Stimulated activated naive CD8-positive, alpha-beta T cell treated with anti-CD3 and anti-CD28 coated beads, Interleukin-15, amount 100 ng/mL, for 72 hours (primary cell): Measurements from ENCODE around the gene ADGRB3.
A peak's percentile ranks its signal among the peaks of the same experiment; 100 is the strongest.

ENCODE experiments used
- ATAC-seq: fragments of 150-1000 bp; cut with Tn5 transposase; 2 replicates; pipeline ENCODE4 v1.10.0; 2021; ENCODE audit warnings: mild to moderate bottlenecking, moderate library complexity
- DNase-seq, 2 donors: peaks; one replicate each; pipeline ENCODE4 v3.0.0; 2021 to 2022
- H3K27ac Mint-ChIP-seq, 2 donors: one replicate each; pipeline ENCODE4 v1.8.0; 2022; ENCODE audit warnings: mild to moderate bottlenecking in 2 of 2, mixed read lengths in 2 of 2, moderate library complexity in 2 of 2
- H3K27me3 Mint-ChIP-seq: one replicate; pipeline ENCODE4 v1.8.0; 2022; ENCODE audit warnings: mixed read lengths
- H3K4me1 Mint-ChIP-seq: one replicate; pipeline ENCODE4 v1.8.0; 2022; ENCODE audit warnings: mild to moderate bottlenecking, mixed read lengths
- H3K4me3 Mint-ChIP-seq, 2 donors: one replicate each; pipeline ENCODE4 v1.8.0; 2022; ENCODE audit warnings: mild to moderate bottlenecking in 2 of 2, mixed read lengths in 2 of 2, moderate library complexity in 1 of 2
- H3K9me3 Mint-ChIP-seq, 2 donors: one replicate each; pipeline ENCODE4 v1.8.0; 2022; ENCODE audit warnings: mixed read lengths in 2 of 2

The ADGRB3 gene

DNA sequence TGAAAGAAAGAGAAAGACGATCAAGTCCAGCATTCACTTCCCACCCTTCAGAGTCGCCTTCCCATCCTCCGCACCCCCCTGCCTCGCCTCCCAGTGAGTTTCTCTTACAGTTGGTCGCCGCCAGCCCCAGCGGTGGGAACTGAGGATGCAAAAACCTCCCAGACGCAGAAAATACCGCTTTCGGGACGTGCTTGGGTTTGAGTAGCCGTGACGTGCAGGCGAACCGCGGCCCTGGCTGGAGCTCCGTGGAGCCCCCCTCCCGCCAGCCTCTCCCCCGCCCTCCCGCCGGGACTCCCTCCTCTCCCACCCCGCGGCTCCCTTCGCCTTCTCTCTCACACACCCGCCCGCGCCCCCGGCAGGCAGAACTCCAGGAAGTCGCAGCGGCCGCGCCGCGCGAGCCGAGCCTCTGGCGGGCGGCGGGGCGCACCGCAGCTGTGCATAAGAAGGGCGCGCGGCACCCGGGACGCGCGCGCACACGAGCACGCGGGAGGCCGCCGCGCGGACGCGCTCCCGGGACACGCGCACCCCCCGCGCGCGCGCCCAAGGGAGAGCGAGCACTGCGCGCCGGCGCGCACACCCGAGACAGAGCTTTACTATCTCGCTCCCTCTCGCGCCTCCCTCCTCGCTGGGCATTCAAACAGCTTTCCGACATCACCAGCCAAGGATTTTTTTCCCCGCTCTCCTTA, at the start of gene ADGRB3:
ADGRB3 (plus strand) TSS at position 557 of the 686 bp plus-strand sequence. CDS start 3,394 bp downstream, outside the sequence.
- Mint-ChIP-seq H3K9me3 (no peaks in the 10 kb centered on the region), H3K27ac (no peak within 1 kb of the TSS), H3K27me3 (peaks cover 64% of the 10 kb centered on the region), H3K4me3 (peak within 1 kb of the TSS; percentile 65 to 81), H3K4me1 (peaks cover 25% of the 10 kb centered on the region)
- ATAC-seq: peak; percentile 78
- DNase-seq: peak; percentile 14 to 15

DNA sequence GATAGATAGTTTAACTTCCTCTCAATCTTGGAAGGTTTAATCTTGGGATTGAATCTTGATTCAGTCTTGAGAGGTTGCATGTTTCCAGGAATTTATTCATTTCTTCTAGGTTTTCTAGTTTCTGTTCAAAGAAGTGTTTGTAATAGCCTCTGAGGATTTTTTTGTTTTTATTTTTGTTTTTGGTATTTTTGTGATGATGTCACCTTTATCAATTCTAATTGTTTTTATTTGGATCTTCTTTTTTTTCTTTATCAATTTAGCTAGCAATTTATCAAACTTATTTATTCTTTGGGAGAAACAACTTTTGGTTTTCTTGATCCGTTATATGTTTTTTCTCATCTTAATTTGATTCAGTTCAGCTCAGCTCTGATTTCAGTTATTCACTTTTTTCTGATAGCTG, 41.5 kb upstream of the ADGRB3 start:
- Mint-ChIP-seq H3K4me3 (no peak overlapping the region), H3K4me1 (no peaks in the 10 kb centered on the region), H3K9me3 (peaks cover 22 to 25% of the 10 kb centered on the region in 2 donors), H3K27ac (no peak overlapping the region), H3K27me3 (no peaks in the 10 kb centered on the region)
- ATAC-seq (no peak), DNase-seq (no peak)

DNA sequence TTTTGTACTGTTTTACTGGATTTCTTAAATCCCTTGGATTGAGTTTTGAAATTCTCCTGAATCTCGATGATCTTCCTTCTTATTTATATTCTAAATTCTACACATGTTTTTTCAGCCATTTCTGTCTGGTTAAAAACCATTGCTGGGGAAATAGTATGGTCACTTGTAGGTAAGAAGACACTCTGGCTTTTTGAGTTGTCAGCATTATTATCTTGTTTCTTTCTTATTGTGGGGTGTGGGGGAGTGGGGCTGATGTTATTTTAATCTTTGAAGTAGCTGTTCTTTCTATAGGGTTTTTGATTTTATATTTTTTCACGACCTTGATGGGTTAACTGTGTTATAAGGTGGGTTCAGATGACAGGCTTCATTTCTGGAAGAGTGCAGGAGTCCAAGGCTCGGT, 37.4 kb upstream of the ADGRB3 start:
- Mint-ChIP-seq H3K27ac (no peak overlapping the region), H3K4me3 (no peak overlapping the region), H3K9me3 (peaks cover 6 to 7% of the 10 kb centered on the region in 2 donors), H3K27me3 (no peaks in the 10 kb centered on the region), H3K4me1 (no peaks in the 10 kb centered on the region)
- DNase-seq (no peak), ATAC-seq (no peak)

DNA sequence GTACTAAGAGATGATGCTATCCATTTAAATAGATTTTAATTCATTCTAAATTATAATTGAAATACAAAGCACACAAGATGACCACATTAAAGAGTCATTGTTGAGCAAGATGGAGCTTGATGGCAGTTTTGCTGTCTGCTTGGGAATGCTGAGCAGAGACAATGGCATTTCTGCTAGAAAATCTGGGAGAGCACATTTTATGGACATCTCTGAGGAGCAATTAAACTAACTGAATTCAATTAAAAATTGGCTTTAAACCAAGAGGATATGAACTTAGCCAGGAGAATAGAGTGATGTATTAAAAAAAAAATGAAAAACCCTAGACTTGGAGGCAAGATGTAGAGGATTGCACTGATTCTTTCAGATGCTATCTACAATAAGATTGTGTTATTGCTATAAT, 19.1 kb upstream of the ADGRB3 start:
- H3K27ac Mint-ChIP-seq: no peak overlapping the region
- DNase-seq (no peak), ATAC-seq (no peak)
- no peaks in the 10 kb centered on the region for H3K9me3 Mint-ChIP-seq
- no peaks in the 10 kb centered on the region for H3K27me3 Mint-ChIP-seq
- no peak overlapping the region for H3K4me3 Mint-ChIP-seq
- H3K4me1 Mint-ChIP-seq: no peaks in the 10 kb centered on the region

DNA sequence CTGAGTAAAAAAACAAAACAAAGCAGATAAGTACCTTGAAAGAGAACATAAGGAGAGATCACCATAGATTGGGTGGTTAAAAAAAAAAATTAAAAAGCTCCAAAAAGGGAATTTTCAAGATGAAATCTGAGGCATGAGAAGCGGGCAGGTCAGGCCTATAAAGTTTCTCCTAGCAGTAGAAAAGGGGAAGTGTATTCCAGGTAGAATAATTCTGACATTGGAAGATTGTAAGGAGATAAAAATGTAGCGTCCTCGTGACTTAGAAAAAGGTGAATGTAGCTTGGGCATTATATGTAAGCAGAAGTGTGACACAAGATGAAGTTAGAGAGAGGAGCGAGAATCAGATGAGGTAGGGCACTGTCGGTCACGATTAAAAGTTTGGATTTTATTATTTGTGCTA, 9.1 kb upstream of the ADGRB3 start:
- Mint-ChIP-seq H3K4me3 (no peak overlapping the region), H3K27me3 (peaks cover 7% of the 10 kb centered on the region), H3K4me1 (no peaks in the 10 kb centered on the region), H3K27ac (no peak overlapping the region), H3K9me3 (peaks cover 4 to 5% of the 10 kb centered on the region in 2 donors)
- ATAC-seq (no peak), DNase-seq (no peak)

DNA sequence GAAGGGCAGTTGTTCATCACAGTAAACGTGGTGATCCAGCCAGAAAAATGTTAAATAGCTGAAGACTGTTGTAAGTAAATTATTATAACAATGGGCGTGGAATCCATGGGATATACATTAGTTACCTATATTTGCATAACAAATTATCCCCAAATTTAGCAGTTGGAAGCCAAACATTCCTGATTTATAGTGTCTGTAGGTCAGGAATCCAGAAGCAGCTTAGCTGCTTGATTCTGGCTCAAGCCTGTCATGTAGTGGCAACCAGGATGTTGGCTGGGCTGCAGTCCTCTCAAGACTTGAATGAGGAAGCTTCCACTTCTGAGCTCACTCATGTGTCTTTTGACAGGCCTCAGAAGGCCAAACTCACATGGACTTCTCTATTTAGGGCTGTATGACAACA, 6.9 kb upstream of the ADGRB3 start:
- Mint-ChIP-seq H3K4me3 (no peak overlapping the region), H3K27ac (no peak overlapping the region), H3K27me3 (peaks cover 11% of the 10 kb centered on the region), H3K9me3 (peaks cover 4 to 5% of the 10 kb centered on the region in 2 donors), H3K4me1 (no peaks in the 10 kb centered on the region)
- no peak for ATAC-seq
- no peak for DNase-seq

DNA sequence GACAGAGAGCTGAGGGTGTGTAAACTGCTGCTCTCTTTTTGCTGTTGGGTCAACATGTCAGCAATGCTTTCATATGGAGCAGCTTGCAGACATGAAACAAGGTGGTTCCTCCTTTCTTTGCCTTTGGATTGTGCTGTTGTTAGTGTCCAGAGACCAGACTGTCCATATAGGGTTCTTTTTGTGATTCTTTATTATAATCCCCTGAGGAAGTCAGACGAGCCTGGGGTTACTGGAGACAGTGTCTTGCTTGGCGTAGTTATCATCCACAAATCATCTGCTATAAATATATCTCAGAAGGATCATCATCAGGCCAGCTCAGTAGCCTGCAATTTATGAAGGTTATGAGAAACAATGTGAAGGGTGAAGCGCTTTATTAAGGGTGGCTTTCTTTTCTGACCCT, 2.3 kb upstream of the ADGRB3 start:
- DNase-seq: no peak
- peaks cover 50% of the 10 kb centered on the region for H3K27me3 Mint-ChIP-seq
- H3K4me1 Mint-ChIP-seq: peaks cover 25% of the 10 kb centered on the region
- no peak for ATAC-seq
- no peak overlapping the region for H3K27ac Mint-ChIP-seq
- H3K4me3 Mint-ChIP-seq: no peak overlapping the region
- peaks cover 4 to 5% of the 10 kb centered on the region in 2 donors for H3K9me3 Mint-ChIP-seq

DNA sequence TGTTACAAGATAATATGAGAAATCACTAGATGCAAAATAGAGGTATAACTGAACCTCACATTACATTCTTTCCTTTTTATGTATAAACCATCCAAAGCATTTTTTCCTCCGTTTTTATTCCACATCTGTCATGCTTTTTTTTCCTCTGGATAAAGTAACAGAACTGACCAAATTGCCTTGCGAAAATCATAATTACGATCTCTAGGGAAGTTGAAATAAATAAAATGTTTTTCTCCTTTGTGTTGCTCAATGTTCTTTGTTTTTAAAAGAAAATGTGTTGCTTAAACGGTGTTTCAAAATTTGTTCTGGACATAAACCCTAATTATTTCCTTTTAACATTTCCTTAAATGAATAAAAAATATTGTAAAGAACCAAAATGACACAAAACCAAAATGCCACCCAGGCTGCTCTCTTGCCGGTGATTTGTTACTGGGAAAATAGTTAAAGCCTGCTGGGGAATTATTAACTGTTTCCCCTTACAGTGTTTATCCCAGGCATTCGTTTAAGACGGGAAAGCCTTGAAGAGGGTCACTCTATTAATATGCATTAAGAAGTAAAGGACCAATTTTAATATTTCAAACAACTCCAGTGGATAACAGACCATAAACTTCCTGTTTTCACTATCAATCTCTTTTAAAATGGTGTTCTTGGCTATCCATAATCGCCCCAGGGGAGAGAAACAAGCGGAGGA, 1.7 kb upstream of the ADGRB3 start:
- Mint-ChIP-seq H3K4me1 (peaks cover 25% of the 10 kb centered on the region), H3K9me3 (peaks cover 2 to 3% of the 10 kb centered on the region in 2 donors), H3K27me3 (peaks cover 54% of the 10 kb centered on the region), H3K27ac (no peak overlapping the region), H3K4me3 (no peak overlapping the region)
- ATAC-seq (no peak), DNase-seq (no peak)

DNA sequence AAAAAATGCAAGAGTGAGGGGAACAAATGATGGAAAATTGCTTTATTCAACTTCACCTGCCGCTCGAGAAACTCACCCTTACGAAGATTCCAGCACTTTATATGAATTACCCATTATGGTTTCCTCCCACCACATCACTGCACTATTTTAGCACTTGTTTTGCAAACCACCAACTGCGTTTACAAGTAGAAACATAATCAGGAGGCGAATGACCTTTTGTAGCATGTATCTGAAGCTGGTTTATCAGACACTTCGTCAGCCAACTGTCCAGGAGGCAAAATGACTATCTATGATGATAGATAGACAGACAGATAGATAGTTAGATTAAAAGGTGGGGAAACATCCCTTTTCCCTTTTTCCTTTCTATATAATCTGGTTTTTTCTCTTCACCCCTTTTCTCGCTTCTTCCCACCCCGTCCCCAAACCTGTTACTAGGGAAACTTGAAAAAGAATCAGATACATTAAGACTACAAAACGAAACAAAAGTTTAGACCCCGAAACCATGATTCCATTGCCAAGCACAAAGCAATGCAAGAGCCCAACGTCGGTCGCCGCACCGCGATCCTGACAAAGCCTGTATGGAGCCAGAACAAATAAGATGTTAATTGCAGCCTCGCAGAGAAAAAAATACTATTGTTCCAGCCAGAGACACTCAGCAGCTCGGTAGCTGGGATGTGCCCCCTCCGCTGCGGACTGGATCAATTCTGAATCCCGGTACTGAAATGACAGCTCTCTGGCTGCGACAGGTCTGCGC, 933 bp upstream of the ADGRB3 start:
- Mint-ChIP-seq H3K4me1 (peaks cover 25% of the 10 kb centered on the region), H3K4me3 (peak overlapping the region; percentile 65 to 81), H3K9me3 (no peaks in the 10 kb centered on the region), H3K27me3 (peaks cover 57% of the 10 kb centered on the region), H3K27ac (no peak overlapping the region)
- peak; percentile 32 for ATAC-seq
- DNase-seq: no peak

DNA sequence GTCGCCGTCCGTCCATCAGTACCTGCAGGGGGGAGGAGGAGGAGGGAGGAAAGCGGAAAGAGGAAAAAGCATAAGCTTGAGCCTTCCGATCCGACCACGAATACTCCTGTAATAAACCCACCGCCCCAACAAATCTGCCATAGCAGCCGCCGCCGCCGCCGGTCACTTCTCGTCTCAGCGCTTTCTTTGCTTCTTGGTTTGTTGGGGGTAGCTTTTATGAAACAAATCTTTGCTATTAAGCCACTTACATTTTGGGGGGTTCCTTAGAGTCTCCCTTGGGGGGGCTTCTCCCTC, 277 bp downstream of the ADGRB3 start:
- DNase-seq: no peak
- Mint-ChIP-seq H3K27ac (no peak overlapping the region), H3K4me1 (peaks cover 25% of the 10 kb centered on the region), H3K27me3 (peaks cover 69% of the 10 kb centered on the region), H3K9me3 (no peaks in the 10 kb centered on the region), H3K4me3 (peak overlapping the region; percentile 65 to 81)
- peak; percentile 16 for ATAC-seq

DNA sequence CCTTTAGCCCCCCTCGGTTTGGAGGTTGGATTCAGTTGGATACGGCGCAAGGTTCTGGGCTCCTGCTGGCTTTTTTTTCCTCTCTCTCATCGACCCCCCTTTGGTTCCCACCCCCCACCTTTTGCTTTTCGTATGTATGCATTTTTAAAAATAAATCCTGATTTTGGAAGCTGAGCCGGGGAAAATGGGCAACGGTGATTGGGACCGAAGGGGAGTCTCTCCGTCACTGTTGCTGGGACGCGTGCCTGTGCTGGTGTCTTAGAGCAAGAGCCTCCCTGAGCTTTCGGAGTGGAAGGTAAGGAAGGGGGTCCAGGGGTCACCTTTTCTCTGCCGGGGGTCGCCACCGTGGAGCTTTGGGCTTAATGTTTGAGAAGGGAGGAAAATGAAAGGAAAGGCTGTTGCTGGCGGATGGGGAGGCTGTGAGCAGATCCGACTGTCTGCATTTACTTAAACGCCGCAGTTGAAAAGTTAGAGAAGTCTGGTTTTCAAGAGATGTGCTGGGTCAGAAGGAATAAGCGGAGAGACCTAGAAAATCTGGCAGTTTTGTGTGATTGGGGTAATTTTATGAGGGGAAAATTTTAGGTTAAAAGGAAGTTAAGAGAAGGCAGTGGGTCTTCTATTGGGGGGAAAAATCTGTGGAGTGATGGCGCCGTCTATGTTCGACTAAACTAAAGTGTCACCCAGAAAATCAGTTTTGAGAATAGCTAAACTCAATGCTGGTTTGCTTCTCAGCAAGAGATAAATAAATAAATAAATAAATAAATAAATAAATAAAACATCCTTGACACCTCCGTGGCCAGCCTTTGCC, 828 bp downstream of the ADGRB3 start:
- peak overlapping the region; percentile 65 to 81 for H3K4me3 Mint-ChIP-seq
- no peaks in the 10 kb centered on the region for H3K9me3 Mint-ChIP-seq
- peaks cover 74% of the 10 kb centered on the region for H3K27me3 Mint-ChIP-seq
- H3K4me1 Mint-ChIP-seq: peaks cover 25% of the 10 kb centered on the region
- ATAC-seq: no peak
- DNase-seq: no peak
- H3K27ac Mint-ChIP-seq: no peak overlapping the region

DNA sequence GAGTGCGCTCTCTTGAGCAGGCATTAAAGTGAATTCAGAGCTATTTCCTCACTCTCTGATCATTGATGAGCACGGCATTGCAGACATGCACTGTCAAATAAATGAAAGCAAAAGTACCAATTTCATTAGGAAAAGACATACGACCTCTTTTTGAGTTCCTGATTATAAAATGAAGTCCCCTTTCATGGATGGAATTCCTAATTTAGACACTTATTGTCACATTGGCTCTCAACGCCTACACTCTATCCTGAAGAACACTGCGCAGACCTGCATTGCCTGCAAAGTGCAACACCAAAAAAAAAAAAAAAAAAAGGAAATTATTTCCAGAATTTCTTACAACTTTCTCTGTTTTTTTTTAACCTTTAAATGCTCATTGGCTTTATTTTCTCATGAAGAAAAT, 1.6 kb downstream of the ADGRB3 start:
- no peak overlapping the region for H3K27ac Mint-ChIP-seq
- no peak overlapping the region for H3K4me3 Mint-ChIP-seq
- peaks cover 78% of the 10 kb centered on the region for H3K27me3 Mint-ChIP-seq
- ATAC-seq (no peak), DNase-seq (no peak)
- no peaks in the 10 kb centered on the region for H3K9me3 Mint-ChIP-seq
- H3K4me1 Mint-ChIP-seq: peaks cover 25% of the 10 kb centered on the region

DNA sequence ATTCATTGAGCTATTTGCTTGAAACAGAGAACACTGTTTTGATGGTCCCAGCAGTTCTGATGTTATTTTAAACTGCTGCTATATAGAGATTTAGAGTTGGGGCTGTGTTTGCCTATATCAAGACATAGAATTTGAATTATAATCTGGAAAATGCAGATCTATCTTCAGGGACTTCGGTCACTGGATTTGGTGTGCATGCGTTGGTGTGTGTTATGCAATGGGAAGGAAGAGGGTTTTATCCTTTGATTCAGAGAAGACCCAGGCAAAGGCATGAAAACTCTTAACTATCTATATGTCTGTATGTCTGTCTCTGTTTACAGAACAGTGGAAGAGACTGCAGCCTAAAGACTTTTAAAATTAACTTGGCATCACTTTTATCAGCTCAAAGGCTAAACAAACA, 2.0 kb downstream of the ADGRB3 start:
- no peak for DNase-seq
- ATAC-seq: no peak
- peaks cover 78% of the 10 kb centered on the region for H3K27me3 Mint-ChIP-seq
- H3K4me1 Mint-ChIP-seq: peaks cover 25% of the 10 kb centered on the region
- H3K9me3 Mint-ChIP-seq: no peaks in the 10 kb centered on the region
- no peak overlapping the region for H3K4me3 Mint-ChIP-seq
- H3K27ac Mint-ChIP-seq: no peak overlapping the region

DNA sequence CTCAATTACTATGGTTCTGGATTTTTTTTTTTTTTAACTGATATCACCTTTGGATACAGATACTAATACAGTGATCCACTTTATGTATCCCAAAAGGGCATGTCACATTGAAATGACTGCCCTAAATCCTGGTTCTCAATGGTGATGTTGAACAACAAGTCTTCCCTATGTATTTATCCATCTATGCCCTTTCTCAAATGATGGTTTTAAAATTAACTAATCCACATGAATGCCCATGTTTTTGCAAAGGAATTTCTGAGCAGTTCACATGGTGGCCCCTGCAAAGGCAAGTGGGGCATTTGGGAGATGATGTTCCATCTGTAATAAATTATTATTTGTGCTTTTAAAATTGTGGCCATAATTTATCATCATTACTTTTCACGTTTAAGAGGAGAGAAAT, 2.7 kb downstream of the ADGRB3 start:
- Mint-ChIP-seq H3K4me1 (peaks cover 25% of the 10 kb centered on the region), H3K27ac (no peak overlapping the region), H3K9me3 (no peaks in the 10 kb centered on the region), H3K4me3 (no peak overlapping the region), H3K27me3 (peaks cover 77% of the 10 kb centered on the region)
- ATAC-seq: no peak
- DNase-seq: no peak

DNA sequence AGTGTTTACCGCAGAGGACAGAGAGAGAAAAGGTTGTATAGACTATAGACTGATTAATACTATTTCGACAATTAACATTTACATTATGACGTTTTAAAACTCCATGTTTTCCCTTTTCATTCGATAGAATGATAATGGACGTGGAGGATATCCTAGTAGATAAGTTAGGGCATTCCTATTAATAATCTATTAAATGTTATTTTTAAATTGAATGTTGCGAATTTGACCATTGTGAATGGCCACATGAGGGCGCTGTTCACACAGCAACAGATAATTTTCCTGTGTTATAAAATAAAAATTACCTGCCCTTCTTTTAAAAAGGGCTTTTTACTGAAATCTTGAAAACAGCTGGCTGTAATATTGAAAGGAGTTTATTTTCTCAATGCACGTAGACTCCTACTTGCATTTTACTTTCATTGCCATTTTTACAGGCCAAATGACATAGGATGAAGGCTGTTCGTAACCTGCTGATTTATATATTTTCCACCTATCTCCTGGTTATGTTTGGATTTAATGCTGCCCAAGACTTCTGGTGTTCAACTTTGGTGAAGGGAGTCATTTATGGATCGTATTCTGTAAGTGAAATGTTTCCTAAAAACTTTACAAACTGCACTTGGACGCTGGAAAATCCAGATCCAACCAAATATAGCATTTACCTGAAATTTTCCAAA, 3.3 kb downstream of the ADGRB3 start:
- Mint-ChIP-seq H3K4me1 (peaks cover 25% of the 10 kb centered on the region), H3K27me3 (peaks cover 71% of the 10 kb centered on the region), H3K9me3 (no peaks in the 10 kb centered on the region), H3K27ac (no peak overlapping the region), H3K4me3 (no peak overlapping the region)
- ATAC-seq (no peak), DNase-seq (no peak)
